Suprapubic skin (tissue), 4 donors: ENCODE measurements around the gene CEP131.

Experiments
- EP300 ChIP-seq: sonication (generic); formaldehyde crosslinking; IDR thresholded peaks from one replicate; pipeline ENCODE4 v1.6.1; 2017; ENCODE audit warnings: antibody characterized with exemption
- POLR2A ChIP-seq, 2 donors: fragments of 450-650 bp; IDR thresholded peaks; one replicate each; pipeline ENCODE4 v1.6.1; 2017; ENCODE audit warnings: antibody characterized with exemption in 2 of 2, mild to moderate bottlenecking in 2 of 2, moderate library complexity in 2 of 2
- POLR2AphosphoS5 ChIP-seq, 3 donors: sonication (generic); formaldehyde crosslinking; IDR thresholded peaks; one replicate each; pipeline ENCODE4 v1.6.1; 2017; ENCODE audit warnings: antibody characterized with exemption in 3 of 3
- TF ChIP-seq, protein P1 (sequence below), 2 donors: fragments of 200-600 bp in 1 of 2; fragments of 450-650 bp in 1 of 2; sonication (generic) in 1 of 2; IDR thresholded peaks; one replicate each; pipeline ENCODE4 v1.5.1; 2016 to 2019; ENCODE audit warnings: antibody characterized with exemption in 2 of 2, mild to moderate bottlenecking in 1 of 2, moderate library complexity in 1 of 2

DNA sequence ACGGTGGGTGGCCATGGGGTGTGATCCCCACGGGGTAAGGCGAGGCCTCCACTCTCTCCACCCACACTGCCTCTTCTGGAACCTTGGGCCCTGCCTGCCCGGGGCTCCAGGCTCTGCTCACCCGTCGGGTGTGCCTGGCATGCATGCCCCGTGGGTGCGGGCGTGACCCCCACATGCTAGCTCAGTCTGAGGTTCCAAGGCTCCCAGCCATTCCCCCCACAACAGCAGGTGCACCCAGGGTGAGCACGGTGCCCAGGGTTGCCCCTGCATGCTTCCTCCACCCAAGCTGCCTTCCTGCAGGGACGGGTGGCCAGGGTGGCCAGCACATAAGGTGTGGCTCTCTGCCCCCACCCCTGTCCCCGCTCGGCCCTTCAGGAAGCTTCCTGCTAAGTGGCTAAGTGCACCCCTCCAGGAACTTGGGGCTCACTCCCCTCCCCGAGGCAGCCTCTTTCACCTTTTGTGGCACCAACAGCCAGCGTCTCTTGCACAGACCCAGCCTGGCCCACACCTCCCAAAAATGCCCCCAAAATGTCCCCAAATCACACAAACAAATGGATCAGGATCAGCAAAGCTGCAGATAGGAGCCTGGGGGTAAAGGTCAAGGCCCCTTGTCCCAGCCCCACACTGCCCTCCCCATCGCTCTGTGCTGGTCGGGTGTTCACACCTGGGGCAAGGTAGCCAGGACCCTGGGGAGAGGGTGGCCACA, 78.9 kb downstream of the CEP131 start:
- TF ChIP-seq EP300 (no peak), POLR2A (IDR thresholded peaks at IDR 0.05) (no peak), POLR2AphosphoS5 (IDR thresholded peaks at IDR 0.05) (no peak)
- TF ChIP-seq, protein P1, sequence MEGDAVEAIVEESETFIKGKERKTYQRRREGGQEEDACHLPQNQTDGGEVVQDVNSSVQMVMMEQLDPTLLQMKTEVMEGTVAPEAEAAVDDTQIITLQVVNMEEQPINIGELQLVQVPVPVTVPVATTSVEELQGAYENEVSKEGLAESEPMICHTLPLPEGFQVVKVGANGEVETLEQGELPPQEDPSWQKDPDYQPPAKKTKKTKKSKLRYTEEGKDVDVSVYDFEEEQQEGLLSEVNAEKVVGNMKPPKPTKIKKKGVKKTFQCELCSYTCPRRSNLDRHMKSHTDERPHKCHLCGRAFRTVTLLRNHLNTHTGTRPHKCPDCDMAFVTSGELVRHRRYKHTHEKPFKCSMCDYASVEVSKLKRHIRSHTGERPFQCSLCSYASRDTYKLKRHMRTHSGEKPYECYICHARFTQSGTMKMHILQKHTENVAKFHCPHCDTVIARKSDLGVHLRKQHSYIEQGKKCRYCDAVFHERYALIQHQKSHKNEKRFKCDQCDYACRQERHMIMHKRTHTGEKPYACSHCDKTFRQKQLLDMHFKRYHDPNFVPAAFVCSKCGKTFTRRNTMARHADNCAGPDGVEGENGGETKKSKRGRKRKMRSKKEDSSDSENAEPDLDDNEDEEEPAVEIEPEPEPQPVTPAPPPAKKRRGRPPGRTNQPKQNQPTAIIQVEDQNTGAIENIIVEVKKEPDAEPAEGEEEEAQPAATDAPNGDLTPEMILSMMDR (IDR thresholded peaks at IDR 0.05) = no peak
